Chondrocyte (in vitro differentiated cells): ENCODE measurements around the gene XCL1. TPM values are rescaled to one million over a fixed set of nuclear protein-coding genes. Genes with fewer than 3 reads are reported as not detected.
"Not testable (repeated sequence)": the region's sequence is repeated elsewhere in the genome, so short reads cannot be mapped to it uniquely, and the experiment has no call there.

Experiments used
- DNase-seq: peaks from one replicate; pipeline ENCODE4 v3.0.0; 2021; ENCODE audit warnings: mixed read lengths, low spot score
- H3K27ac Mint-ChIP-seq: one replicate; pipeline ENCODE4 v1.8.0; 2021; ENCODE audit warnings: mild to moderate bottlenecking, moderate library complexity, mixed read lengths; ENCODE audit not compliant: unreplicated experiment
- H3K27me3 Mint-ChIP-seq: 2 replicates; pipeline ENCODE4 v1.8.0; 2021; ENCODE audit warnings: low read depth, mixed read lengths
- H3K36me3 Mint-ChIP-seq: 2 replicates; pipeline ENCODE4 v1.8.0; 2021; ENCODE audit warnings: low read depth, mixed read lengths
- H3K4me1 Mint-ChIP-seq: 2 replicates; pipeline ENCODE4 v1.8.0; 2021; ENCODE audit warnings: low read depth, mild to moderate bottlenecking, mixed read lengths
- H3K4me3 Mint-ChIP-seq: one replicate; pipeline ENCODE4 v1.8.0; 2021; ENCODE audit warnings: mild to moderate bottlenecking, moderate library complexity, mixed read lengths; ENCODE audit not compliant: unreplicated experiment
- H3K9me3 Mint-ChIP-seq: 2 replicates; pipeline ENCODE4 v1.8.0; 2021; ENCODE audit warnings: low read depth, mixed read lengths
- total RNA-seq: library from RNA; stranded (reverse); gene quantifications from 3 replicates; pipeline ENCODE4 v1.2.1, GENCODE V29; 2021
- TF ChIP-seq, protein P1 (sequence below): fragments of 200-600 bp; sonication (generic); IDR thresholded peaks from 2 replicates; pipeline ENCODE4 v1.5.0; 2021; ENCODE audit warnings: antibody characterized with exemption, mild to moderate bottlenecking, moderate library complexity

The XCL1 gene
- total RNA-seq, 1 donor from 2014 or later: 0.25 TPM

DNA sequence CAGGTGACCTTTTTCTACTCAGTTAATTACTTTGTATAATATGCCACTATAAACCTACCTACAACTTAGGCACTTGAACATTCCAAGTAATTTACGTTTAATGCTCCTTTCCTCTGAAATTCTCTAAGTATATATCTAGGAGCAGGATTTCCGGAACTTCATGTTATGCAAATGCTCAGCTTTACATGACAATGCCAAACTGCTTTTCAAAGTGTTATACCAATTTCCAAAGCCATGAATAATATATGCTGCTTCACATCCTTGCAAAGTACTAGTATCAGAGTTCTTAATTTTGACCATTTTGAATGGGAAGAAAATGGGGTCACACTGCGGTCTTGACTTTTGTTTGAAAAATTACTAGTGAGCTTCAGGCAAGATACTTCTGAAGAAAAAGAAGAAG lies 5.8 kb upstream of the XCL1 start:
- no peak overlapping the region for H3K27ac Mint-ChIP-seq
- H3K9me3 Mint-ChIP-seq: no peaks in the 10 kb centered on the region
- peaks cover 14% of the 10 kb centered on the region for H3K27me3 Mint-ChIP-seq
- no peak for DNase-seq
- H3K4me1 Mint-ChIP-seq: no peaks in the 10 kb centered on the region
- no peaks in the 10 kb centered on the region for H3K36me3 Mint-ChIP-seq
- H3K4me3 Mint-ChIP-seq: no peak overlapping the region
- TF ChIP-seq, protein P1, sequence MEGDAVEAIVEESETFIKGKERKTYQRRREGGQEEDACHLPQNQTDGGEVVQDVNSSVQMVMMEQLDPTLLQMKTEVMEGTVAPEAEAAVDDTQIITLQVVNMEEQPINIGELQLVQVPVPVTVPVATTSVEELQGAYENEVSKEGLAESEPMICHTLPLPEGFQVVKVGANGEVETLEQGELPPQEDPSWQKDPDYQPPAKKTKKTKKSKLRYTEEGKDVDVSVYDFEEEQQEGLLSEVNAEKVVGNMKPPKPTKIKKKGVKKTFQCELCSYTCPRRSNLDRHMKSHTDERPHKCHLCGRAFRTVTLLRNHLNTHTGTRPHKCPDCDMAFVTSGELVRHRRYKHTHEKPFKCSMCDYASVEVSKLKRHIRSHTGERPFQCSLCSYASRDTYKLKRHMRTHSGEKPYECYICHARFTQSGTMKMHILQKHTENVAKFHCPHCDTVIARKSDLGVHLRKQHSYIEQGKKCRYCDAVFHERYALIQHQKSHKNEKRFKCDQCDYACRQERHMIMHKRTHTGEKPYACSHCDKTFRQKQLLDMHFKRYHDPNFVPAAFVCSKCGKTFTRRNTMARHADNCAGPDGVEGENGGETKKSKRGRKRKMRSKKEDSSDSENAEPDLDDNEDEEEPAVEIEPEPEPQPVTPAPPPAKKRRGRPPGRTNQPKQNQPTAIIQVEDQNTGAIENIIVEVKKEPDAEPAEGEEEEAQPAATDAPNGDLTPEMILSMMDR: no peak

DNA sequence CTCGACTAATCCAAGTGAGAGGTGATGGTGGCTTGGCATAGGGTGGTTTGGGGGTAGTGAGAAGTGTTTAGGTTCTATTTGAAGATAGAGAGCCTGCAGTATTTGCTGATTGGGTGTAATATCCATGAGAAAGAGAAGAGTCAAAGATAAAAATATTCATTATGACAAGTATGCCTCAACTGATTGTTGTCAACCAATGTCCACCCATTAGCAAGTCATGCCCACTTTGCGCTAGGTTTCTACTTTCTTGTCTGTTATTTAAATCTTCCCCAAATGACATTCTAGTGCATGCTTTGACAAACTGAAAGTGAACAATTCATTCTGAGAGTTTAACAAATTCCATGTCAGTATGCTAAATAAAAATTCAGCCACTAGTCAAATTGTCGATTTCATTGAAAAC lies 3.8 kb upstream of the XCL1 start:
- H3K27ac Mint-ChIP-seq: no peak overlapping the region
- DNase-seq: no peak
- TF ChIP-seq, protein P1: no peak
- peaks cover 14% of the 10 kb centered on the region for H3K27me3 Mint-ChIP-seq
- H3K9me3 Mint-ChIP-seq: no peaks in the 10 kb centered on the region
- H3K4me3 Mint-ChIP-seq: no peak overlapping the region
- no peaks in the 10 kb centered on the region for H3K4me1 Mint-ChIP-seq
- no peaks in the 10 kb centered on the region for H3K36me3 Mint-ChIP-seq

DNA sequence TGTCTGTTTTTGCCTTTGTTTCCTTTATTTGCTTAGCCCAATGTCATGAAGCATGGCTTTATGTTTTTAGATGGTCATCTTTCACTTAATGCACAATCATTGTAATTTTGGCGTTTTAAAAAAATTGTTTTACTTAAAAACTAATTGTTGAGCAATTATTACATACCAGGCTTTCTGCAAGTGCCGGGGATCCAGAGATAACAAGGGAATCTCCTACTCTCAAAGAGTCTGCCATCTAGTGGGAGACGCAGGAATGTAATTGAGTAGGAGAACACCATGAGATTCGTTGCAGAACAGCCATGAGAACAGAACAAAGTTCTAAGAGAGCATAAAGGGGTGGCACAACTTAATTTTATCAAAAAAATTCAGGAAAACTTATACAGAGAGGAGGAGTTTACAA lies 2.2 kb upstream of the XCL1 start:
- TF ChIP-seq, protein P1: peak; percentile 76
- not testable (repeated sequence) for H3K27ac Mint-ChIP-seq
- H3K27me3 Mint-ChIP-seq: peaks cover 14% of the 10 kb centered on the region

DNA sequence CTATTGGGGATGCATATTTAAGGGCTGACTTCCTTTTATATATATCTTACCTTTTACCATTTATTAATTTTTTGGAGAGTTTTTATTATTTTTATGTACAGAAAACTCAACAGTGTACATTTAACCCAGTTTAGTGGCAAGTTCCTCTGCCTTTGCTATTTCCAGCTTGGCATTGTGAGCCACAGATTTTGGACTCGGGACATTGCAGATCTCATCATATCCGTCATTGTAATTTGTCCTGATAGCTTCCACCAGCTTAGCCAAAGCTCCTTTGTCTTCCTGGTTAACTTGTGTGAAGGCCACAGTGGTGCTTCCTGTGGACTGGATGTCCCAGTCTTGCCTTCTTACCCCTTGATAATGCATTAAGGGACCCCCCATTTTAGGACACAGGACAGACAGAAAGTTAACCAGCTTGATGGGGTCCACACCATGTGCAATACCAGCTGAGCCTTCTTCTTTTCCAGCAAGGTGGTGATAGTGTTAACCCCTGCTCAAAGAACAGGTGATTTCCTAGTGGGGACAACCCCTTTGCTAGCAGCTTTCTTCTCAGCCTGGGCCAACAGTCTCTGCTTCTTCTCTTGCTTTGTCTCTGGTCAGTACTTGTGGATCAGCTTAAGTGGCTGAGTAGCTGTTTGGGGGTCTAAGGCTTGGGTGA lies 2.3 kb downstream of the XCL1 start:
- H3K9me3 Mint-ChIP-seq, H3K36me3 Mint-ChIP-seq, H3K27me3 Mint-ChIP-seq, H3K27ac Mint-ChIP-seq, DNase-seq, H3K4me3 Mint-ChIP-seq: not testable (repeated sequence)
- peaks cover 16% of the 10 kb centered on the region for H3K4me1 Mint-ChIP-seq

More for the DNA sequence above, 2.2 kb upstream of the XCL1 start:
- DNase-seq, H3K36me3 Mint-ChIP-seq, H3K4me3 Mint-ChIP-seq, H3K9me3 Mint-ChIP-seq, H3K4me1 Mint-ChIP-seq: not testable (repeated sequence)

DNA sequence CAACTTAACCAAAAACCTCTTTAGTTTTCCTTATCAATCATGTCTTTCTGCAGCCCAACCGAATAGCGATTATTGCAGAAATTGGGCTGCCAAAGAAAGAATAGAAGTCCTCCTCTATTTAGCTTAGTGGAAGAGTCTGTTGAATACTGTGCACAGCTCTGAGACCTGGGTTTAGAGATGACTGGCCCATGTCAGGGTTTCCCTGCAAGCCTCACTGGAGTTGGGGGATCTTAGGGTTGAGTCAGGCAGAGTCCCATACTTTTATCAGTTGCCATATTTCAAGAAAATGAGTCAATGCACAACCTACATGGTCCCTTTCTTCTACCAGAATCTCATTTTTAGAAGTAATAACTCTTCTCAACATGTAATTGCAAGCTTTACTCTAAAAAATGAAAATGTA lies 3.9 kb downstream of the XCL1 start:
- H3K27ac Mint-ChIP-seq, H3K36me3 Mint-ChIP-seq, H3K27me3 Mint-ChIP-seq, H3K9me3 Mint-ChIP-seq, H3K4me3 Mint-ChIP-seq, DNase-seq: not testable (repeated sequence)
- H3K4me1 Mint-ChIP-seq: peaks cover 31% of the 10 kb centered on the region

DNA sequence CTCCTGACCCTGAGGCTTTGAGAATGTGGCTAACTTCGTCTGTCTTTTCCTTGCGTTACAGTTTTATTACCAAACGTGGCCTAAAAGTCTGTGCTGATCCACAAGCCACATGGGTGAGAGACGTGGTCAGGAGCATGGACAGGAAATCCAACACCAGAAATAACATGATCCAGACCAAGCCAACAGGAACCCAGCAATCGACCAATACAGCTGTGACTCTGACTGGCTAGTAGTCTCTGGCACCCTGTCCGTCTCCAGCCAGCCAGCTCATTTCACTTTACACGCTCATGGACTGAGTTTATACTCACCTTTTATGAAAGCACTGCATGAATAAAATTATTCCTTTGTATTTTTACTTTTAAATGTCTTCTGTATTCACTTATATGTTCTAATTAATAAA lies 4.6 kb downstream of the XCL1 start:
- H3K36me3 Mint-ChIP-seq, H3K27me3 Mint-ChIP-seq, DNase-seq, H3K4me3 Mint-ChIP-seq, H3K27ac Mint-ChIP-seq, H3K9me3 Mint-ChIP-seq: not testable (repeated sequence)
- H3K4me1 Mint-ChIP-seq: peaks cover 38% of the 10 kb centered on the region
